K562 (cell line): ENCODE measurements around the gene PCSK5. TPM values are rescaled to one million over a fixed set of nuclear protein-coding genes. Genes with fewer than 3 reads are reported as not detected.

Experiments used
- ATAC-seq: fragments of 200-7000 bp; cut with Tn5 transposase; 3 replicates; pipeline ENCODE4 v1.9.1; 2020; ENCODE audit warnings: moderate library complexity
- BruUV-seq: library from RNA; stranded (reverse); fragments of 400-500 nt; replicated peaks from 2 replicates; lab custom pipeline; 2021; lab: Mats Ljungman, UMichigan
- CTCF ChIA-PET: fragments of 300-600 bp; formaldehyde crosslinking; extraction: SDS; loops from one replicate; lab custom pipeline; 2021; ENCODE audit warnings: low intra/inter-chr PET ratio; lab: Yijun Ruan, JAX
- POLR2A ChIA-PET: fragments of 300-600, 350-650 bp; sonication (Branson Sonifier 250); formaldehyde crosslinking; extraction: SDS; loops from one replicate; lab custom pipeline; 2021; ENCODE audit warnings: antibody characterized with exemption, inconsistent platforms; lab: Yijun Ruan, JAX
- DNase-seq, 4 experiments: peaks; one replicate each; pipeline versions ENCODE4 v3.0.0 to v3.0.0-alpha.2; 2011 to 2018; ENCODE audit warnings: low spot score in 3 of 4, mixed read lengths in 3 of 4; ENCODE audit errors: extremely low read depth in 1 of 4
- FAIRE-seq: peaks from 2 replicates; lab custom pipeline; 2011; peaks lifted over from hg19 to GRCh38; lab: Jason Lieb, UNC
- H2AFZ ChIP-seq: 2 replicates; pipeline ENCODE4 v1.6.0; 2011; ENCODE audit warnings: low read depth, low read length, control low read depth, inconsistent platforms
- H3K27ac ChIP-seq: fragments of 200-600 bp; 3 replicates; pipeline ENCODE4 v1.8.0; 2011; ENCODE audit warnings: low read depth, mild to moderate bottlenecking, control low read depth, inconsistent platforms, low read length, moderate library complexity, mixed read lengths; ENCODE audit errors: extremely low read depth
- H3K27me3 ChIP-seq, 2 experiments: fragments of 300-600 bp in 1 of 2; 2 replicates in 1 of 2; 3 replicates in 1 of 2; pipeline versions ENCODE4 v1.6.0 to v1.8.0; 2011; ENCODE audit warnings: inconsistent platforms in 2 of 2, low read length in 2 of 2, mild to moderate bottlenecking in 1 of 2, mixed read lengths in 1 of 2, moderate library complexity in 1 of 2; ENCODE audit not compliant: control insufficient read depth in 2 of 2, insufficient read depth in 2 of 2
- H3K36me3 ChIP-seq: fragments of 300-600 bp; 3 replicates; pipeline ENCODE4 v1.8.0; 2011; ENCODE audit warnings: mild to moderate bottlenecking, low read length, inconsistent platforms; ENCODE audit not compliant: control insufficient read depth, insufficient read depth
- H3K4me1 ChIP-seq, 2 experiments: fragments of 200-600 bp in 1 of 2; replicated peaks in 1 of 2; 2 replicates in 1 of 2; 3 replicates in 1 of 2; pipeline versions ENCODE4 v1.5.1 to v1.8.0; 2011; ENCODE audit warnings: inconsistent platforms in 2 of 2, low read length in 2 of 2, mild to moderate bottlenecking in 1 of 2, mixed read lengths in 1 of 2, moderate library complexity in 1 of 2; ENCODE audit not compliant: control insufficient read depth in 2 of 2, insufficient read depth in 2 of 2
- H3K4me2 ChIP-seq: 2 replicates; pipeline ENCODE4 v1.6.1; 2011; ENCODE audit warnings: low read length, control low read depth, inconsistent platforms, mixed read lengths; ENCODE audit not compliant: insufficient read depth
- H3K4me3 ChIP-seq: fragments of 200-600 bp; sonication (generic), shearing (Covaris generic); 2 replicates; pipeline ENCODE4 v1.5.1; 2016; ENCODE audit warnings: control low read depth, inconsistent platforms
- H3K79me2 ChIP-seq: fragments of 200-600 bp; 3 replicates; pipeline ENCODE4 v1.8.0; 2011; ENCODE audit warnings: low read length, inconsistent platforms; ENCODE audit not compliant: control insufficient read depth, insufficient read depth
- H3K9ac ChIP-seq, 2 experiments: 2 replicates each; pipeline versions ENCODE4 v1.6.0 to v1.6.1; 2011; ENCODE audit warnings: low read depth in 2 of 2, low read length in 2 of 2, control low read depth in 1 of 2, inconsistent platforms in 1 of 2, mild to moderate bottlenecking in 1 of 2, mixed read lengths in 1 of 2; ENCODE audit not compliant: insufficient read depth in 1 of 2
- H3K9me1 ChIP-seq: one replicate; pipeline ENCODE4 v1.6.0; 2011; ENCODE audit warnings: inconsistent platforms, mild to moderate bottlenecking, low read length, moderate library complexity; ENCODE audit not compliant: control insufficient read depth, insufficient read depth
- H3K9me3 ChIP-seq: replicated peaks from 2 replicates; pipeline ENCODE4 v1.5.1; 2011; ENCODE audit warnings: low read depth, low read length, inconsistent platforms; ENCODE audit not compliant: control insufficient read depth, insufficient read depth
- H4K20me1 ChIP-seq: replicated peaks from 2 replicates; pipeline ENCODE4 v1.6.1; 2011; ENCODE audit warnings: low read length, inconsistent platforms, mixed read lengths; ENCODE audit not compliant: control insufficient read depth, insufficient read depth
- CBX3 ChIP-seq, 2 experiments: IDR thresholded peaks; 1 replicate in 1 of 2; 2 replicates in 1 of 2; pipeline ENCODE4 v1.6.1; 2012; ENCODE audit warnings: inconsistent platforms in 2 of 2, low read length in 2 of 2, borderline replicate concordance in 1 of 2, control low read depth in 1 of 2
- HEY1 ChIP-seq: fragments of 250-450 bp; sonication (Bioruptor Pico); IDR thresholded peaks from 2 replicates; pipeline ENCODE4 v1.5.0; 2020; ENCODE audit warnings: mild to moderate bottlenecking, moderate library complexity, borderline replicate concordance
- SMAD2 ChIP-seq: fragments of 150-350 bp; IDR thresholded peaks from 2 replicates; pipeline ENCODE4 v1.6.1; 2014; ENCODE audit warnings: low read depth, mild to moderate bottlenecking, low read length
- TAF9B ChIP-seq: fragments of 450-650 bp; IDR thresholded peaks from 2 replicates; pipeline ENCODE4 v1.6.1; 2018; ENCODE audit warnings: mild to moderate bottlenecking; ENCODE audit not compliant: partially characterized antibody
- TRIM24 ChIP-seq, 2 experiments: fragments of 450-650 bp; IDR thresholded peaks; 2 replicates each; pipeline ENCODE4 v1.6.1; 2016
- ZC3H11A ChIP-seq: IDR thresholded peaks from 2 replicates; pipeline ENCODE4 v1.6.1; 2012; ENCODE audit warnings: low read depth, low read length, improper control_type of control experiment
- ZC3H8 ChIP-seq: fragments of 450-650 bp; IDR thresholded peaks from 2 replicates; pipeline ENCODE4 v1.6.1; 2017
- ZFP91 ChIP-seq: sonication (generic); formaldehyde crosslinking; IDR thresholded peaks from 2 replicates; pipeline ENCODE4 v1.8.0; 2022; ENCODE audit warnings: mild to moderate bottlenecking, missing genetic modification reagents
- ZNF584 ChIP-seq: fragments of 200-800 bp; sonication (Bioruptor generic); IDR thresholded peaks from 2 replicates; pipeline ENCODE4 v1.6.1; 2016; ENCODE audit warnings: low read depth, mild to moderate bottlenecking, missing genetic modification characterization, missing compliant biosample characterization
- WGBS: fragments of 100-300 bp; shearing (Covaris generic); methylation state at CpG from one replicate; pipeline ENCODE4 v1.1.6; 2016; ENCODE audit warnings: low coverage, mixed read lengths; ENCODE audit not compliant: insufficient coverage; ENCODE audit errors: missing lambda C conversion rate; 5-methylcytosine and 5-hydroxymethylcytosine counted together
- in situ Hi-C: fragments of 300-500 bp; cut with MboI; formaldehyde crosslinking; loops from 4 replicates; pipeline ENCODE4 v1.15.0; 2018; ENCODE audit warnings: inconsistent platforms, mixed read lengths
- intact Hi-C: fragments of 100-400 bp; cut with micrococcal nuclease; formaldehyde crosslinking; loops from 2 replicates; pipeline ENCODE4 v1.14.2; 2022
- polyA plus RNA-seq, 8 experiments: library from polyadenylated mRNA; depleted of rRNA in 4 of 8; stranded (reverse) in 5 of 8; unstranded in 3 of 8; fragments of >200 nt; fragmentation: Nextera tagmentation in 2 of 8; fragmentation: Illumina TruSeq in 1 of 8; extraction: Ambion mirVana in 2 of 8; extraction: Trizol in 1 of 8; gene quantifications; 2 replicates each; pipeline versions ENCODE4 v1.2.1 to v1.2.3, GENCODE V29; 2011 to 2014; ENCODE audit warnings: inconsistent platforms in 1 of 8, missing spikeins in 1 of 8
- total RNA-seq, 7 experiments: library from RNA; depleted of rRNA in 6 of 7; stranded (reverse); fragments of >200 nt in 6 of 7; fragmentation: Illumina TruSeq in 2 of 7; extraction: Trizol in 2 of 7; gene quantifications; 2 replicates each; pipeline versions ENCODE4 v1.2.1 to v1.2.3, GENCODE V29; 2011 to 2021; ENCODE audit warnings: low replicate concordance in 1 of 7
- TF ChIP-seq, protein P1 (sequence below): fragments of 450-650 bp; formaldehyde crosslinking; IDR thresholded peaks from 2 replicates; pipeline ENCODE4 v1.4.0; 2022; ENCODE audit warnings: missing genetic modification characterization

The PCSK5 gene
- total and polyA plus RNA-seq, 9 of the 15 experiments (the other 6 are each of a cell fraction or from before 2014, with no cell fraction given), result not detected

GRCh38 chr9:76333388-76333787, 442.9 kb downstream of the PCSK5 start:
- Histone ChIP-seq H3K9me1 (no peaks in the 10 kb centered on the region), H3K4me3 (no peak overlapping the region), H3K36me3 (no peaks in the 10 kb centered on the region), H3K27me3 (0 out of 5 replicates have a peak, but pooled peaks cover 0 to 15% of the 10 kb centered on the region in 2 experiments), H3K4me2 (no peak overlapping the region; the same call in 1 of the 2 replicates), H3K79me2 (no peaks in the 10 kb centered on the region), H2AFZ (no peak overlapping the region), H4K20me1 (no peaks in the 10 kb centered on the region), H3K4me1 (no peaks in the 10 kb centered on the region; a peak in 1 of 5 replicates), H3K27ac (no peak overlapping the region), H3K9me3 (no peaks in the 10 kb centered on the region), H3K9ac (no peak overlapping the region)
- ATAC-seq (no peak), DNase-seq (no peak), FAIRE-seq (no peak)
- 5% methylated on average over 3 of the region's 3 CpGs for WGBS
- ChIA-PET CTCF (no interaction called here), POLR2A (no interaction called here)
- intact Hi-C loops (no loop called here), in situ Hi-C loops (no loop called here)
- no peak for TF ChIP-seq SMAD2
- TF ChIP-seq ZC3H11A, result no peak
- TF ChIP-seq CBX3 (IDR thresholded peaks at IDR 0.05; ENCODE audit: borderline replicate concordance in 1 of 2, low read length in 2 of 2), result no peak
- TF ChIP-seq TRIM24 (IDR thresholded peaks at IDR 0.05), result no peak
- no peak for TF ChIP-seq ZC3H8
- no peak for TF ChIP-seq ZFP91
- TF ChIP-seq HEY1 (CRISPR knock-in tag), result no peak
- no peak for TF ChIP-seq TAF9B
- no peak for TF ChIP-seq ZNF584 (CRISPR knock-in tag)
- TF ChIP-seq, protein P1, sequence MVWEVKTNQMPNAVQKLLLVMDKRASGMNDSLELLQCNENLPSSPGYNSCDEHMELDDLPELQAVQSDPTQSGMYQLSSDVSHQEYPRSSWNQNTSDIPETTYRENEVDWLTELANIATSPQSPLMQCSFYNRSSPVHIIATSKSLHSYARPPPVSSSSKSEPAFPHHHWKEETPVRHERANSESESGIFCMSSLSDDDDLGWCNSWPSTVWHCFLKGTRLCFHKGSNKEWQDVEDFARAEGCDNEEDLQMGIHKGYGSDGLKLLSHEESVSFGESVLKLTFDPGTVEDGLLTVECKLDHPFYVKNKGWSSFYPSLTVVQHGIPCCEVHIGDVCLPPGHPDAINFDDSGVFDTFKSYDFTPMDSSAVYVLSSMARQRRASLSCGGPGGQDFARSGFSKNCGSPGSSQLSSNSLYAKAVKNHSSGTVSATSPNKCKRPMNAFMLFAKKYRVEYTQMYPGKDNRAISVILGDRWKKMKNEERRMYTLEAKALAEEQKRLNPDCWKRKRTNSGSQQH, result no peak
- no TSS peak for BruUV-seq
